ENCODE results near the gene SKAP1. TPM values are rescaled to one million over a fixed set of nuclear protein-coding genes. Genes with fewer than 3 reads are reported as not detected.
"Not testable (repeated sequence)": the region's sequence is repeated elsewhere in the genome, so short reads cannot be mapped to it uniquely, and the experiment has no call there.

Gene SKAP1
- total RNA-seq, 1 donor from 2014 or later: 25.4 TPM

- DNase-seq (ENCODE audit: low spot score): no peak
Observed at GRCh38 chr17:48373130-48373830, 56.7 kb downstream of the SKAP1 start.

DNA sequence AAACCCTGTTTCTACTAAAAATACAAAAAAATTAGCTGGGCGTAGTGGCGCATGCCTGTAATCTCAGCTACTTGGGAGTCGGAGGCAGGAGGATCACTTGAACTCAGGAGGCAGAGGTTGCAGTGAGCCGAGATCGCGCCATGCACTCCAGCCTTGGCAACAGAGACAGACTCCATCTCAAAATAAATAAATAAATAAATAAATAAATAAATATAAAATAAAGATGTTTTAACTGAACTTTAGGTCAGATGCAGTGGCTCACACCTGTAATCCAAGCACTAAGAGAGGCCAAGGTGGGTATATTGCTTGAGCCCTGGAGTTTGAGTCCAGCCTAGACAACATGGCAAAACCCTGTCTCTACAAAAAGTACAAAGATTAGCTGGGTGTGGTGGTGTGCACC, 61.0 kb downstream of the SKAP1 start:
- DNase-seq (ENCODE audit: low spot score): not testable (repeated sequence)

GRCh38 chr17:48368352-48368908, 61.6 kb downstream of the SKAP1 start:
- DNase-seq (ENCODE audit: low spot score): no peak

- no peak for DNase-seq (ENCODE audit: low spot score)
Observed at GRCh38 chr17:48363161-48363560, 66.9 kb downstream of the SKAP1 start.

GRCh38 chr17:48360861-48361633, 69.0 kb downstream of the SKAP1 start:
- DNase-seq (ENCODE audit: low spot score): not testable (repeated sequence)

DNA sequence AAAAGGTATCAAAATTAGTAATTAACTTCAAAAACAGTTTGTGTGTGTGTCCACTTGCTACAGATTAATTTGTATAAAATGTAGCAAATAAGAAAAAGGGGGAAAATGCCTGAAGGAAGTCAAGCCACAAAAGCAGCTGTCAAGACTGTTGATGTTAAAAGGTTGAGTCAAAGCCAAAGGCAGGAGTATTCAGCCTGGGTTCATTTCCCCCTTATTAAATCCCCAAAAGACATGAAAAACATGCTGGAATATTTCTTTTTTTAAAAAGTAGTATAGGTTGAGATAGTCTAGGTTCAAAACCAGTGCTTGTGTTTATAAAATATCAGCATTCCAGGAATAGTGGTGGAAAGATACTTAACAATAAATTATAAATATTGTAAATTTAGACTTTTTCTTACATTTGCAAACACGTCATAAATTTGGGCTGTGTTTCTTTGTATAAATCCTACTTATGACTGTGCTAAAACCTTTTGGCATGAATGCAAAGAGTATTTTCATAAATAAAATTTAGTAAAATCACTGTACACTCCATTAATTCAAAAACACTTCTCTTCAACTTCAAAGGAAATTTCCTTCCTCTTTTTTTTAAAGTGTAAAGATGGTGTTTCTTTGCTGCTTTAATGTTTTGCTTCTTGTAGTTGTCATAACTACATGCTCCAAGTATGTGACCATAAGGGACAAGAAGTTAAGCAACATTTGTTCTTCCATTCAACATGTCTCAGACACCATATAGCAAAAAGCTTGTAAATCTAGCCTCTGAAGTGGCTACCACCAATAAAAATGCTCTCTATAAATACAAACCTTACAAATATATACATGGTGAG, 72.0 kb downstream of the SKAP1 start:
- no peak for DNase-seq (ENCODE audit: low spot score)

DNA sequence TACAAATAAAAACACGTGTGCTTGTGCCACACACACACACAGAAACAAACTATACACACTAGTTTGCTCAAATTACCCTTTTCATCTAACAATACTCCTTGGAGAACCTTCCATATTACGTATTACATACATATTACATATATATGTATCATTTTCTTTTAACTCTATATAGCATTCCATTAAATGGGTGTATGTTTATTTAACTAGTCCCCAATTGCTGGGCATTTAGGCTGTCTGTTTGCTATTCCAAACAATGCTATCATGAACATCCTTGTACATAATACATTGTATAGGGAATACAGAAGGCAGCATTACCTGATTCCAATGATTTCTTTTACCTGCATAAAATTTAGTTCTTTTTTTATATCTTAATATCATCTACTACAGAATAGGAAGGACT, 73.1 kb downstream of the SKAP1 start:
- DNase-seq (ENCODE audit: low spot score): no peak

- DNase-seq (ENCODE audit: low spot score): no peak
Observed at GRCh38 chr17:48352630-48353029, 77.4 kb downstream of the SKAP1 start.

- no peak for DNase-seq (ENCODE audit: low spot score)
Observed at GRCh38 chr17:48351911-48352332, 78.1 kb downstream of the SKAP1 start.

DNA sequence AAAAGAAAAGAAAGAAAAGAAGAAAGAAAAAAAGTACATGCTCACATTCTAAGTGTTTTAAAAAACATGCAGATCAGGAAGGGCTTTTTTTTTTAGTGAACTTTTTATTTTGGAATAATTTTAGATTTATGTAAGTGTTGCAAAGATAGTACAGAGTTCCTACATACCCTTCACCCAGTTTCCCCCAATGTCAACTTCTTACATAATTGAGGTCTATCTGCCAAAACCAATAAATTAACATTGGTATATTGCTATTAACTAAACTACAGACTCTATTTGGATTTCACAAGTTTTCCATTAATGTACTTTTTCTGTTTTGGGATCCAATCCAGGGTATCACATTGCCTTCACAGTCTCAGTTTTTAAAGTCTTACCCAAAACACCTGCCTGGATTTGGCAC, 81.7 kb downstream of the SKAP1 start:
- no peak for DNase-seq (ENCODE audit: low spot score)

DNA sequence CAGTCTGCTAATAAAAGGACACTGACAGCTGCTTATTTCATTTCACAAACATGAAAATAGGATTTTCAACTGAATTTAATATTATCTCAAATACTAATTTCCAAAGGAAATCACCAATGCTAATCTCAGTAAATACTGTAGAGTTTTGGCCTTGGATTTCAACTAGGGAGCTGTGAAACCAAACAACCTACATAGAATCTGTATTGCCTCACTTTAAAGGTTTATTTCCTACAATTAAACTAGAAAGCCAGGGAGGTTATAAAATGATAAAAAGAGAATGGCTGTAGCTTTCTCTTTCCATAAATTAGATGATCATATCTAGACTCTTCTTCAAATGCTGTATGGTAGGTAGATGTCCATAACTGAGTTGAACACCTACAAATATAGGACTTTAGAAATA, 82.8 kb downstream of the SKAP1 start:
- DNase-seq (ENCODE audit: low spot score): no peak

- no peak for DNase-seq (ENCODE audit: low spot score)
Observed at GRCh38 chr17:48344251-48344650, 85.8 kb downstream of the SKAP1 start.

DNA sequence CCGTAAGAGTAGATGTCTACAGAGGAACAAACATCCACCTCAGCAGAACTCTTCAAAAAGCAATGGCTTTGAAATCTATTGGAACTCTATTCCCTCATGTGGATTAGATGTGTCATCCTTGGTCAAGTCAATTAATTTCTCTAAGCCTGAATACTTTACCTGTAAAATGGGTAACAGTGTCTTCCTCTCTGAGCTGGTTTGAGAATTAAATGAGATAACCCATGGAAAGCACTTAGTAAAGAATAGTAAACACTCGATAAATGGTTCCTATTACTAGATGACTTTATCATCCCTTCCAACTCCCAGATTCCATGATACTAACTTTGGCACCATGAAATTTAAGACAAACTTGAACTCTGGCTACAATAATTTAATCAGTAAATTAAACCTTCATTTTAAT, 89.1 kb downstream of the SKAP1 start:
- DNase-seq (ENCODE audit: low spot score): no peak

DNA sequence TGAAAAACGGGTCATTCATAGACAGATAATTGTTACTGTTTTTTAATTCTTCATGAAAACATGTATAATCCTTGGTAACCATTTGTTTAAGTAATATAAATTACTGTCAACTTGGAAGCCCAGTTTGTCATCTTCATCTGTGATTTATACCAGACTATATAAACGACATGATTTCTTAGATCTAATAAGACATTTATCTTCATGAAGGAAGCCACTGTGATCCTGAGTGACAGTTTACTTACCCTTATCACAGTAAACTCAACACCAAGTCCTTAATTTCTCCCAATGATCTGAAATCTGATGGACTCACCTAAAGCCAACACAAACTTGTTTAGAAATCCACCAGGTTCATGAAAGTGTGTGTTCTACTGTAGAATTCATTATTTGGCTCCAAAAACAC, 91.3 kb downstream of the SKAP1 start:
- DNase-seq (ENCODE audit: low spot score): no peak

DNA sequence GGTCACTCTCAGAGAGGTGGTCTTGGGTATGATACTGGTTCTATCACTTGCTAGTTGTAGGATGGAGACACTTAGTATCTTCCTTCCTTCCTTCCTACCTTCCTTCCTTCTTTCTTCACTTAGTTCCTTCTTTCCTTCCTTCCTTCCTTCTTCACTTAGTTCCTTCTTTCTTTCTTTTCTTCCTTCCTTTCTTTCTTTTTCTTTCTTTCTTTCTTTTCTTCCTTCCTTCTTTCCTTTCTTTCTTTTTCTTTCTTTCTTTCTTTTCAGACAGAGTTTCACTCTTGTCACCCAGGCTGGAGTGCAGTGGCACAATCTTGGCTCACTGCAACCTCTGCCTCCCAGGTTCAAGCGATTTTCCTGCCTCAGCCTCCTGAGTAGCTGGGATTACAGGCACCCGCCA, 92.1 kb downstream of the SKAP1 start:
- DNase-seq (ENCODE audit: low spot score): not testable (repeated sequence)

- no peak for DNase-seq (ENCODE audit: low spot score)
Observed at GRCh38 chr17:48336986-48337385, 93.0 kb downstream of the SKAP1 start.

- no peak for DNase-seq (ENCODE audit: low spot score)
Observed at GRCh38 chr17:48335858-48336500, 94.0 kb downstream of the SKAP1 start.

DNA sequence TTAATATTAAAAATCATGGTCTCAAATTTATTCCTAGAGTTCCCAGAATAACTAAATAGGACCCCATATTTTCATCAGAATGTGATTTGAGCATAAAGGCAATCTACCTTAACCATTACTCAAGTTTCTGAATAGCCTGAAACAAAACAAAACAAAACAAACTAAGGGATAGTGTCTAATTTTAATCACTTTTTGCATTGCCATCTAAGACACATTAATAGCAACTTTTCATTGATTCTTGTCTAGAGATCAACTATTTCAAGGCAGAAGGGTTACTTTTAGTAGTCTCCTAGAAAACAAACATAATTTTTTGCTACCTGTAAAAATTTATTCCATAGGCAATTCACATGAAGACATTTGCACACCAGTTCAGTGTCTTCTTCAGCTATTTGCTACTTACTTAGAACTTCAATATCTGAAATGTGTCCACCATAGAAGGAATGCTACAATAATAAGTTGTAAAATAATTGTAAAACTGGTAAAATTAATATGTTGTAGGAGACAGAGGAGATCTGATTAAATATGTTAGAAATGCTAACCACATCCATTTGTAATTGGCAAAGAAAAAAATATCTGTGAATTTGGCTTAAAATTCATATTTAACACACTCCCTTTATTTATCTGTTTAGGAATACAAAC, 94.7 kb downstream of the SKAP1 start:
- no peak for DNase-seq (ENCODE audit: low spot score)

- DNase-seq (ENCODE audit: low spot score): no peak
Observed at GRCh38 chr17:48333034-48333530, 96.9 kb downstream of the SKAP1 start.

GRCh38 chr17:48330887-48331286, 99.1 kb downstream of the SKAP1 start:
- no peak for DNase-seq (ENCODE audit: low spot score)

DNA sequence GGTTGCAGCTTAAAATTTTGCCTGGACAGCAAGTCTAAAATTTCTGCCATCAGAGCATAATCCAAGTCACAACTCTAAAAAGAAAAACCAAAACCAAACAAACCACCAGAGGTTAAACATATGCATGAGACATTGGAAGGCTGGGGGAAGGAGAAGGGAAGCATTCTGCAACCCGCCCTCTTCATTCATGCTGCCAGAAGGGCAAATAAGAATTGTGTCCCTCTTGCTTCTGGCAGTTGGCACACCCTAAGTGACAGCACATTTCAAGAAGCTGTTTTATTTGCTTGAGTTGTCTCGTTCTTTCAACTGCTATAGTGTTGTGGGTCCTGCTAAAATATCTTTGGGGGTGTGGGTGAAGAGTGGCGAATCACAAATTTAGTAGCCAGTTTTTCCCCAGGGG, 99.6 kb downstream of the SKAP1 start:
- no peak for DNase-seq (ENCODE audit: low spot score)
